GM12873 (cell line): ENCODE data around the gene CCDC92.

ENCODE experiments used
- CTCF ChIP-seq: IDR thresholded peaks from 2 replicates; pipeline ENCODE4 v1.5.1; 2012; ENCODE audit warnings: low read depth, mild to moderate bottlenecking, moderate library complexity, low read length, control low read depth; ENCODE audit not compliant: insufficient read depth; ENCODE audit errors: missing control alignments

CCDC92 gene

GRCh38 chr12:123897221-123897620 lies 75.4 kb downstream of the CCDC92 start:
- no peak for TF ChIP-seq CTCF

- no peak for TF ChIP-seq CTCF
These were observed 75.9 kb downstream of the CCDC92 start for GRCh38 chr12:123896767-123897166.

GRCh38 chr12:123895451-123895850 lies 77.2 kb downstream of the CCDC92 start:
- TF ChIP-seq CTCF, result no peak

GRCh38 chr12:123894823-123895345 lies 77.7 kb downstream of the CCDC92 start:
- TF ChIP-seq CTCF, result no peak

GRCh38 chr12:123893276-123893675 lies 79.4 kb downstream of the CCDC92 start:
- TF ChIP-seq CTCF, result no peak

GRCh38 chr12:123892853-123893252 lies 79.8 kb downstream of the CCDC92 start:
- no peak for TF ChIP-seq CTCF

- no peak for TF ChIP-seq CTCF
These were observed 80.5 kb downstream of the CCDC92 start for GRCh38 chr12:123892180-123892559.
